ENCODE measurements around the gene COQ7. TPM values are rescaled to one million over a fixed set of nuclear protein-coding genes. Genes with fewer than 3 reads are reported as not detected.

Gene COQ7
- 10 to 100 TPM in 4 of 6 donors, 1 to 10 TPM in 2; 6.9 to 10.5 (median 10.1) TPM for total RNA-seq
- polyA plus RNA-seq: 10 to 100 TPM in 1 of 2 donors, 1 to 10 TPM in 1; 7.8 to 12.6 TPM

- Histone ChIP-seq H3K27me3 (no peaks in the 10 kb centered on the region), H3K4me1 (peaks cover 11 to 15% (median 12%) of the 10 kb centered on the region in 3 donors), H3K9me3 (no peaks in the 10 kb centered on the region), H3K27ac (peak within 1 kb of the TSS; percentile 99 to 100 (median 100)), H3K4me3 (peak within 1 kb of the TSS; percentile 64 to 69 (median 67)), H3K36me3 (peaks cover 0 to 2% (median 0%) of the 10 kb centered on the region in 3 donors)
- DNase-seq (peak; percentile 98 to 99 (median 99)), ATAC-seq (peak; percentile 94 to 98 (median 96)), FAIRE-seq (peak; percentile 97)
- 0 to 1% methylated on average over 68 of the region's 68 CpGs for WGBS, 2 donors
- intact Hi-C loops (cut with DNase I): no loop called here
- TF ChIP-seq, protein P1, sequence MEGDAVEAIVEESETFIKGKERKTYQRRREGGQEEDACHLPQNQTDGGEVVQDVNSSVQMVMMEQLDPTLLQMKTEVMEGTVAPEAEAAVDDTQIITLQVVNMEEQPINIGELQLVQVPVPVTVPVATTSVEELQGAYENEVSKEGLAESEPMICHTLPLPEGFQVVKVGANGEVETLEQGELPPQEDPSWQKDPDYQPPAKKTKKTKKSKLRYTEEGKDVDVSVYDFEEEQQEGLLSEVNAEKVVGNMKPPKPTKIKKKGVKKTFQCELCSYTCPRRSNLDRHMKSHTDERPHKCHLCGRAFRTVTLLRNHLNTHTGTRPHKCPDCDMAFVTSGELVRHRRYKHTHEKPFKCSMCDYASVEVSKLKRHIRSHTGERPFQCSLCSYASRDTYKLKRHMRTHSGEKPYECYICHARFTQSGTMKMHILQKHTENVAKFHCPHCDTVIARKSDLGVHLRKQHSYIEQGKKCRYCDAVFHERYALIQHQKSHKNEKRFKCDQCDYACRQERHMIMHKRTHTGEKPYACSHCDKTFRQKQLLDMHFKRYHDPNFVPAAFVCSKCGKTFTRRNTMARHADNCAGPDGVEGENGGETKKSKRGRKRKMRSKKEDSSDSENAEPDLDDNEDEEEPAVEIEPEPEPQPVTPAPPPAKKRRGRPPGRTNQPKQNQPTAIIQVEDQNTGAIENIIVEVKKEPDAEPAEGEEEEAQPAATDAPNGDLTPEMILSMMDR (IDR thresholded peaks at IDR 0.05): no peak
Observed at GRCh38 chr16:19067349-19068236, at the start of gene COQ7. TSS of gene COQ7 (plus strand) at chr16:19067614. CDS start at chr16:19067665, 51 bp downstream.

DNA sequence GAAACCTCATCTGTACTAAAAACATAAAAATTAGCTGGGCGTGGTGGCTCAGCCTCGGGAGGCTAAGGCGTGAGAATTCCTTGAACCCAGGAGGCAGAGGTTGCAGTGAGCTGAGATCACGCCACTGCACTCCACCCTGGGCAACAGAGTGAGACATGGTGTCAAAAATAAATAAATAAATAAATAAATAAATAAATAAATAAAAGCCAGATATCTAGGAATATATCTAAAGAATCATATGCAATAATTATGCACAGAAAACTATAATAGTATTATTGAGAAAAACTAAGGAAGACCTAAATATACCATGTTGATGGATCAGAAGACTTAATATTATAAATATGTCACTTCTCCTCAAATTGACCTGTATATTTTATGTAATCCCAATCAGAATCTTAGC is 46.7 kb upstream of the COQ7 start:
- ATAC-seq (no peak), DNase-seq (no peak), FAIRE-seq (no peak)
- TF ChIP-seq, protein P1 (IDR thresholded peaks at IDR 0.05): no peak
- Histone ChIP-seq H3K4me1 (no peaks in the 10 kb centered on the region), H3K4me3 (no peak overlapping the region), H3K27ac (no peak overlapping the region), H3K27me3 (no peaks in the 10 kb centered on the region), H3K9me3 (no peaks in the 10 kb centered on the region), H3K36me3 (no peaks in the 10 kb centered on the region)
- WGBS, 2 donors: 80 to 87% methylated on average over 4 of the region's 4 CpGs
- intact Hi-C loops (cut with DNase I): no loop called here

DNA sequence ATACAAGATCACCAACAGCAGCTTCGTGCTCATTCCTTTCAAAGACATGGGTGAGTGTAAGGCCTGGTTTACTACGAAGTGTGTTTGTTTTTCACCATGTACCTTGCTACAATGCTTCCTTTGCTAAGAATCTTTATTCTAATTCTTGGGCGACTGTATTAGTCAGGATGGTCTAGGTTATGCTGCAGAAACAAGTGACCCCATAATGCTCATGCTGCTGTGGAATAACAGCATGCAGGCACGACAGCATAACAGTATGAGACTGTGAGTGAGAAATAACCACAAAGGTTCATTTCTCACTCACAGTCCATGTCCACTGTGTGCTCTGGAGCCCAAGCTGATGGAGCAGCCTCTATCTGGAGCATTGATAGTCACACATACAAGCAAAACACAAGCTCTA is 45.7 kb upstream of the COQ7 start:
- no peak for FAIRE-seq
- DNase-seq: no peak
- intact Hi-C loops (cut with DNase I): no loop called here
- Histone ChIP-seq H3K9me3 (no peaks in the 10 kb centered on the region), H3K36me3 (no peaks in the 10 kb centered on the region), H3K4me1 (no peaks in the 10 kb centered on the region), H3K27ac (no peak overlapping the region), H3K4me3 (no peak overlapping the region), H3K27me3 (no peaks in the 10 kb centered on the region)
- WGBS, 2 donors: 71 to 78% methylated on average over 4 of the region's 4 CpGs
- ATAC-seq: no peak
- TF ChIP-seq, protein P1 (IDR thresholded peaks at IDR 0.05): no peak

GRCh38 chr16:19027416-19027815 is 40.0 kb upstream of the COQ7 start:
- H3K27ac ChIP-seq: no peak overlapping the region
- TF ChIP-seq, protein P1 (IDR thresholded peaks at IDR 0.05): no peak
- H3K4me3 ChIP-seq: no peak overlapping the region
- H3K36me3 ChIP-seq: no peaks in the 10 kb centered on the region
- H3K9me3 ChIP-seq: no peaks in the 10 kb centered on the region
- H3K27me3 ChIP-seq: no peaks in the 10 kb centered on the region
- intact Hi-C loops (cut with DNase I): no loop called here
- WGBS, 2 donors: 27 to 35% methylated on average over 3 of the region's 3 CpGs
- DNase-seq (no peak), ATAC-seq (no peak), FAIRE-seq (no peak)
- H3K4me1 ChIP-seq: no peaks in the 10 kb centered on the region

- no peak overlapping the region for H3K27ac ChIP-seq
- no peaks in the 10 kb centered on the region for H3K9me3 ChIP-seq
- H3K4me1 ChIP-seq: no peaks in the 10 kb centered on the region
- ATAC-seq (no peak), FAIRE-seq (no peak), DNase-seq (no peak)
- intact Hi-C loops (cut with DNase I): no loop called here
- no peak overlapping the region for H3K4me3 ChIP-seq
- H3K36me3 ChIP-seq: no peaks in the 10 kb centered on the region
- 70 to 84% methylated on average over 6 of the region's 6 CpGs for WGBS, 2 donors
- TF ChIP-seq, protein P1 (IDR thresholded peaks at IDR 0.05): no peak
- H3K27me3 ChIP-seq: no peaks in the 10 kb centered on the region
Observed at GRCh38 chr16:19029980-19030379, 37.4 kb upstream of the COQ7 start.

Data from pancreas (tissue), 10 donors.